Measurements from ENCODE around the gene HTRA3. TPM values are rescaled to one million over a fixed set of nuclear protein-coding genes. Genes with fewer than 3 reads are reported as not detected.

The HTRA3 gene
- total RNA-seq, 1 donor from 2014 or later: 3.5 TPM

DNA sequence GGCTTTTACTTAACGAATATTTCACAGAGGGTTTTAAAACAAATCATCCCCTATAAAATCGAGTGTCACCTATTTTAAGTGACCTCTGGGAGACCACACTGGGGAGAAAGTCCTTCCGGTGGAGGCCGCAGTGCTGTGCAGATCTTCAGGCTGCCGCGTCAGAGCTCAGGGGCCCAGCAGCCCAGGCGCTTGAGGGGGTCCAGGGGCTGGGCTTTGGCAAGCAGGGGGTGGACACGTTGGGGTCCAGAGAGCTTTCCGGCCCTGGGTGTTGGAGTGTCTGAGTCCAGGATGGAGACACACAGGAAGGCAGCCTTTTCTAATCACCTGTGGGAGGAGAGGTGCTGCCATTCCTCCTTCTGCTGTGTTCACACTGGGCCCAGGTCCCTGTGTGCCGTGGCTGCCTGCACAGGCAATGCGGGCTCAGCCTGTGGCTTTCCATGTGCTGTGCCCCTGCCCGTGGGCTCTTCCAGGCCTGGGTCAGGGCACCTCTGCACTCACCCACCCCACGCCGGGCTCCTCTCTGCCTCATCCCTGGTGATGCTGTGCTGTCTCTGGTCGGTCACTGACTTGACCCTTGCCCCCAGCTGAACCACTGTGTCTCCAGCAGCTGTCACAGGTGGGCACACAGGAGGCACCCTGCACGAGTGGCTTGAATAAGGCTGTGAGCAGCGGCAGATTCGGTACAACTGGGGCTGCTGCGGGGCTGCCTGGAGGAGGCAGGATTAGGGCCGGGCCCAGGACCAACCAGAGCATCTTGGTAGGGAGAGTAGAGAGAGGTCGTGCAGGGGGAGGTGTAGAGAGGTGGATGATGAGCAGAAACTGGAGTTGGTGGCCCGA lies 10.0 kb downstream of the HTRA3 start:
- no peaks in the 10 kb centered on the region for H3K9me3 Mint-ChIP-seq (ENCODE audit: low read depth)
- H3K36me3 Mint-ChIP-seq (ENCODE audit: low read depth): no peaks in the 10 kb centered on the region
- H3K4me3 Mint-ChIP-seq (ENCODE audit: unreplicated experiment): no peak overlapping the region
- peak; percentile 78 for DNase-seq (ENCODE audit: low spot score)
- no peaks in the 10 kb centered on the region for H3K27me3 Mint-ChIP-seq (ENCODE audit: low read depth)
- TF ChIP-seq, protein P1, sequence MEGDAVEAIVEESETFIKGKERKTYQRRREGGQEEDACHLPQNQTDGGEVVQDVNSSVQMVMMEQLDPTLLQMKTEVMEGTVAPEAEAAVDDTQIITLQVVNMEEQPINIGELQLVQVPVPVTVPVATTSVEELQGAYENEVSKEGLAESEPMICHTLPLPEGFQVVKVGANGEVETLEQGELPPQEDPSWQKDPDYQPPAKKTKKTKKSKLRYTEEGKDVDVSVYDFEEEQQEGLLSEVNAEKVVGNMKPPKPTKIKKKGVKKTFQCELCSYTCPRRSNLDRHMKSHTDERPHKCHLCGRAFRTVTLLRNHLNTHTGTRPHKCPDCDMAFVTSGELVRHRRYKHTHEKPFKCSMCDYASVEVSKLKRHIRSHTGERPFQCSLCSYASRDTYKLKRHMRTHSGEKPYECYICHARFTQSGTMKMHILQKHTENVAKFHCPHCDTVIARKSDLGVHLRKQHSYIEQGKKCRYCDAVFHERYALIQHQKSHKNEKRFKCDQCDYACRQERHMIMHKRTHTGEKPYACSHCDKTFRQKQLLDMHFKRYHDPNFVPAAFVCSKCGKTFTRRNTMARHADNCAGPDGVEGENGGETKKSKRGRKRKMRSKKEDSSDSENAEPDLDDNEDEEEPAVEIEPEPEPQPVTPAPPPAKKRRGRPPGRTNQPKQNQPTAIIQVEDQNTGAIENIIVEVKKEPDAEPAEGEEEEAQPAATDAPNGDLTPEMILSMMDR (IDR thresholded peaks at IDR 0.05): no peak
- peak overlapping the region; percentile 51 for H3K27ac Mint-ChIP-seq (ENCODE audit: unreplicated experiment)
- peaks cover 36% of the 10 kb centered on the region for H3K4me1 Mint-ChIP-seq (ENCODE audit: low read depth)

DNA sequence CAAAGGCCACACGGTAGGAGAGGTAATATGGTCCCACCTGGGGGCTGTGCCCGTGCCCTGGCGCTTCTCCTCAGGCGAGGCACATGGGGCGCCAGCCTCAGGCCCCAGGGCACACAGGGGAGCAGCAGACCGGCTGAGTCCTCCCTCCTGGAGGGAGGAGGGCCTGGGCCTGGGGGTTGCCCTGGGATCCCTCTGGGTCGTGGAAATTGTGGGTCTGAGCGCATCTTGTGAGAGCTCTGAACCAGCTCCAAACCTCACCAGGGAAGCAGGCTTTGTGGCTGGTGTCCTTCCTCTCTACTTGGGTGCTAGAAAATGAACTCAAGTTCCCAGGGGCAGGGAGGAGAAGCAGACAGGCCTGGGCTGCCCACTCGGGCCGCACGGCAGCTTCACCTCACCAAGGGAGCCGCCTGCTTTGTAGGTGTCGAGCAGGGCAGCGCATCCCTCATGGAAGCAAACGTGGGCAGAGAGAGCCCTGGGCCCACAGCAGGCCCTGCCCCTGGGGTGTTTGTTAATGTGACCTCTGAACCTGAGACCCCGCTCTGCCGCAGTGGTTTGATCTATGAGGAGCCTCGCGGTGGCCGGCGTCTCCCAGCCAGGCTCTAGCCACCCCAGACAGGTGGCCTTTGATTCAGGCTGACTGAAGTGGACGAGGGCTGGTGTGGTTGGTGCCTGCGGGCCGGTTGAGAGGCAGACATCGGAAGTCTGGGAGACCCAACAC lies 10.8 kb downstream of the HTRA3 start:
- DNase-seq (ENCODE audit: low spot score): peak; percentile 77
- H3K27me3 Mint-ChIP-seq (ENCODE audit: low read depth): peaks cover 1% of the 10 kb centered on the region
- H3K4me1 Mint-ChIP-seq (ENCODE audit: low read depth): peaks cover 29% of the 10 kb centered on the region
- no peak overlapping the region for H3K27ac Mint-ChIP-seq (ENCODE audit: unreplicated experiment)
- H3K4me3 Mint-ChIP-seq (ENCODE audit: unreplicated experiment): no peak overlapping the region
- H3K36me3 Mint-ChIP-seq (ENCODE audit: low read depth): no peaks in the 10 kb centered on the region
- TF ChIP-seq, protein P1 (IDR thresholded peaks at IDR 0.05): no peak
- H3K9me3 Mint-ChIP-seq (ENCODE audit: low read depth): no peaks in the 10 kb centered on the region

DNA sequence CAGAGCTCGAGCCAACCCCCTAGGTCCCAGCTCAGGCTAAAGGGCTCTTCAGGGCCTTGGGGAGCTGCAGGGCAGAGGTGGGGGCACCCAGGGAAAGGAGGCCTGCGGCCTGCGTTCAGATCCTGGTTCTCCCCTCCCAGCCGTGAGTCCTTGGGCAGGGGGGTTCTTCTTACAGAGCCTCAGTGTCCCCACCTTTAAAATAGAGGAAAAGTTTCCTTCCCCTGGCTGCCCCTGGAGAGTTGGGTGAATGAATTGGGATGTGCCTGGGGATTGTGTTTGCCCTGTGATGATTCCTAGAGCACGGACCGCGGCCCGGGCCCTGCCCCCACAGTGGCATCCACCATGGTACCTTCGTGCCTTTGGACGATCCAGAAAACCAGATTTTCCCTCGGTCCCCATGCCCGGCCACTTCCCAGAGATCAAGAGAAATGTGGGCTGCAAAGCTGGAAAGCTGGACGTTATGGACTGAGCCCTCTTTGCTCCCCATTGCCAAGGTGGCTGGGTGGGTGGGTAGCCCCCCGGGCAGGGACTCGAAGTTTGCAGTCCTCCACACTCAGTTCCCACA lies 11.4 kb downstream of the HTRA3 start:
- Mint-ChIP-seq H3K9me3 (ENCODE audit: low read depth) (no peaks in the 10 kb centered on the region), H3K4me1 (ENCODE audit: low read depth) (peaks cover 29% of the 10 kb centered on the region), H3K4me3 (ENCODE audit: unreplicated experiment) (no peak overlapping the region), H3K27me3 (ENCODE audit: low read depth) (peaks cover 3% of the 10 kb centered on the region), H3K27ac (ENCODE audit: unreplicated experiment) (no peak overlapping the region), H3K36me3 (ENCODE audit: low read depth) (no peaks in the 10 kb centered on the region)
- DNase-seq (ENCODE audit: low spot score): peak; percentile 53
- TF ChIP-seq, protein P1 (IDR thresholded peaks at IDR 0.05): no peak

DNA sequence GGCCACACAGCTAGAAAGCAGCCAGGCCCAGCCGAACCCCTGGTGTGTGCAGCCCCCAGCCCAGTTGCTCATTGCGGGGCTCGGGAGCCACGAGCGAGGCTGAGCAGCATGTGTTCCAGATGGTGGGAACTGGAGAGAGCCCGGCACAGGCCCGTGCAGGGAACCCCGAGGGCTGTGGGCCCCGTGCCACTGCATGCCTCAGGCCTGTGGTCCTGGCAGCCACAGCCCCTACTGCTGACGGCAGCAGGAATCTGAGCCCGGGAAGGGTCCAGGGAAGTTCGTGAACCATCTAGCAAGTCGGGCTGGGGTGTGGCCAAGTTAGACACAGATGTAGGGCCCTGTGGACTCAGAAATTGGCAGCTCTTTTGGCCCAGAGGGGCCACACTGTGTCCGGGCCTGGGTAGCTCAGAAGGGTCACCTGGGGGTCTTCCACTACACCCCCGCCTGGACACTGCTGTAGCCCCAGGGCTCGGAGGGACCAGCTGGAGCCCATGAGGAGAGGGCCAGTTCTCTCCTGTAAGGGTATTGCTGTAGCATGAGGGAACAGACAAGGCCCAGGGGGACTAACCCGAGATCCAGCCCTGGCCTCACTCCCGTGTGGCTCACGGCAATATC lies 12.1 kb downstream of the HTRA3 start:
- no peaks in the 10 kb centered on the region for H3K9me3 Mint-ChIP-seq (ENCODE audit: low read depth)
- no peaks in the 10 kb centered on the region for H3K36me3 Mint-ChIP-seq (ENCODE audit: low read depth)
- TF ChIP-seq, protein P1 (IDR thresholded peaks at IDR 0.05): no peak
- H3K4me3 Mint-ChIP-seq (ENCODE audit: unreplicated experiment): no peak overlapping the region
- H3K4me1 Mint-ChIP-seq (ENCODE audit: low read depth): peaks cover 22% of the 10 kb centered on the region
- H3K27me3 Mint-ChIP-seq (ENCODE audit: low read depth): peaks cover 3% of the 10 kb centered on the region
- no peak overlapping the region for H3K27ac Mint-ChIP-seq (ENCODE audit: unreplicated experiment)
- no peak for DNase-seq (ENCODE audit: low spot score)

DNA sequence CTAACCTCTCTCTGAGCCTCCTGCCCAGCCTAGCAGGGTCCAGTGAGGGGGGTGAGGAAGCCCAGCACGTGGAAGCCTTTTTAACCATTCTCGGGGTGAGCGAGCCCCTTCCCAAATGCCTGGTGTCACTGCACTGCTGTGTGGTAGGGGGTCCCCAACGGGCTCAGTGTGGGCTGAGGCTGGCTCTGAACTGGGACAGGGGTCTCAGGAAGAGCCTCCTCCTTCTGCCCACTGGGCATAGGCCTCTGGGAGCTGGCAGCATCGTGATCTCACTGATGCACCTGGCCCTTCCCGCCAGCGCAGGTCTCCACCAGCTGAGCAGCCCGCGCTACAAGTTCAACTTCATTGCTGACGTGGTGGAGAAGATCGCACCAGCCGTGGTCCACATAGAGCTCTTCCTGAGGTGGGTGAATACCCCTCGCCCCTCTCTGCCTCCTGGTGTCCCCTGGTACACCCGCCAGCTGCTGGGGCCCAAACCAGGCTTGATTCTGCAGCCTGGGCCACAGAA lies 12.6 kb downstream of the HTRA3 start:
- no peak overlapping the region for H3K4me3 Mint-ChIP-seq (ENCODE audit: unreplicated experiment)
- TF ChIP-seq, protein P1 (IDR thresholded peaks at IDR 0.05): no peak
- no peak overlapping the region for H3K27ac Mint-ChIP-seq (ENCODE audit: unreplicated experiment)
- no peaks in the 10 kb centered on the region for H3K36me3 Mint-ChIP-seq (ENCODE audit: low read depth)
- H3K27me3 Mint-ChIP-seq (ENCODE audit: low read depth): peaks cover 3% of the 10 kb centered on the region
- H3K9me3 Mint-ChIP-seq (ENCODE audit: low read depth): no peaks in the 10 kb centered on the region
- H3K4me1 Mint-ChIP-seq (ENCODE audit: low read depth): peaks cover 18% of the 10 kb centered on the region
- peak; percentile 84 for DNase-seq (ENCODE audit: low spot score)

Data from chondrocyte (in vitro differentiated cells).